ENCODE data around the gene SPATA31D4.
"Not testable (repeated sequence)": the region's sequence is repeated elsewhere in the genome, so short reads cannot be mapped to it uniquely, and the experiment has no call there.

The SPATA31D4 gene

DNA sequence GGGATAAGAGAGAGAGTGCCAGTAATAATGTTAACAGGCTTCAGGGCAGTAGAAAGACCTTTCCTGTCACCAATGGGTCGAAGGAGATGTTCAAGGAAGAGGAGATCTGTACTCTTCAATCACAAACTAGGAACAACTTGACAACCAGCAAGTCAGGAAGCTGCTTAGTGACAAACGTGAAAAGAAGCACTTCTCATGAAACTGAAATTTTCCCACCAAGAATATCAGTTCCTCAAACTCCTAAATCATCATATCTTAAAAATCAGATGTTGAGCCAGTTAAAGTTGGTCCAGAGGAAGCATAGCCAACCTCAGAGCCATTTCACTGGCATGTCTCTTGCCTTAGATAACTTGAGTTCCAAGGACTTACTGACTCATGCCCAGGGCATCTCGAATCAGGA is 20.4 kb downstream of the SPATA31D4 start:
- not testable (repeated sequence) for H3K4me2 ChIP-seq (ENCODE audit: low read length); H3K9ac ChIP-seq (ENCODE audit: low read length); H3K36me3 ChIP-seq (replicated peaks; ENCODE audit: low read depth, low read length); H3K79me2 ChIP-seq (ENCODE audit: low read length); H3K27ac ChIP-seq (ENCODE audit: low read length); H3K4me3 ChIP-seq (ENCODE audit: low read length); H4K20me1 ChIP-seq (ENCODE audit: insufficient read depth, low read length); H3K9me3 ChIP-seq (ENCODE audit: insufficient read depth, low read length); H2AFZ ChIP-seq (ENCODE audit: low read depth, low read length); H3K4me1 ChIP-seq (ENCODE audit: low read length)
- peaks cover 15% of the 10 kb centered on the region for H3K27me3 ChIP-seq (ENCODE audit: low read depth, low read length)

DNA sequence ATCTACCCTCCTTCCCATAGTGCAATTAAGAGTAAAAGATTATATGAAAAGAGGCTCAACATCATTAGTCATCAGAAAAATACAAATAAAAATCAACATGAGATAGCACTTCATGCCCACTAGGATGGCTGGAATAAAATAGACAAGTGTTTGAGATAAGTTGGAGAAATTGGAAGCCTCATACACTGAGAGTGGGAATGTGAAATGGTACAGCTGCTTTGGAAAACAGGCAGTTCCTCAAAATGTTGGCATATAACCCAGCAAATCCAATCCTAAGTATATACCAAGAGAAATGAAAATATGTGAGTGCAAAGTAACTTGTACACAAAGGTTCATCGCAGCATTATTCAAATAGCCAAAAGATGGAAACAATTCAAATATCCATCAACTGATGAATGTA is 24.9 kb downstream of the SPATA31D4 start:
- no peak overlapping the region for H3K4me2 ChIP-seq (ENCODE audit: low read length)
- H4K20me1 ChIP-seq (ENCODE audit: insufficient read depth, low read length), result no peaks in the 10 kb centered on the region
- no peak overlapping the region for H2AFZ ChIP-seq (ENCODE audit: low read depth, low read length)
- H3K4me1 ChIP-seq (ENCODE audit: low read length), result peaks cover 4% of the 10 kb centered on the region; the same call in 1 of the 2 replicates
- H3K9ac ChIP-seq (ENCODE audit: low read length), result no peak overlapping the region
- no peaks in the 10 kb centered on the region for H3K36me3 ChIP-seq (replicated peaks; ENCODE audit: low read depth, low read length)
- TF ChIP-seq, protein P1, sequence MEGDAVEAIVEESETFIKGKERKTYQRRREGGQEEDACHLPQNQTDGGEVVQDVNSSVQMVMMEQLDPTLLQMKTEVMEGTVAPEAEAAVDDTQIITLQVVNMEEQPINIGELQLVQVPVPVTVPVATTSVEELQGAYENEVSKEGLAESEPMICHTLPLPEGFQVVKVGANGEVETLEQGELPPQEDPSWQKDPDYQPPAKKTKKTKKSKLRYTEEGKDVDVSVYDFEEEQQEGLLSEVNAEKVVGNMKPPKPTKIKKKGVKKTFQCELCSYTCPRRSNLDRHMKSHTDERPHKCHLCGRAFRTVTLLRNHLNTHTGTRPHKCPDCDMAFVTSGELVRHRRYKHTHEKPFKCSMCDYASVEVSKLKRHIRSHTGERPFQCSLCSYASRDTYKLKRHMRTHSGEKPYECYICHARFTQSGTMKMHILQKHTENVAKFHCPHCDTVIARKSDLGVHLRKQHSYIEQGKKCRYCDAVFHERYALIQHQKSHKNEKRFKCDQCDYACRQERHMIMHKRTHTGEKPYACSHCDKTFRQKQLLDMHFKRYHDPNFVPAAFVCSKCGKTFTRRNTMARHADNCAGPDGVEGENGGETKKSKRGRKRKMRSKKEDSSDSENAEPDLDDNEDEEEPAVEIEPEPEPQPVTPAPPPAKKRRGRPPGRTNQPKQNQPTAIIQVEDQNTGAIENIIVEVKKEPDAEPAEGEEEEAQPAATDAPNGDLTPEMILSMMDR (IDR thresholded peaks at IDR 0.05; ENCODE audit: low read depth, low read length), result no peak
- TF ChIP-seq EZH2phosphoT487 (IDR thresholded peaks at IDR 0.05; ENCODE audit: low read depth), result no peak
- no peak overlapping the region for H3K27ac ChIP-seq (ENCODE audit: low read length)
- peaks cover 10% of the 10 kb centered on the region; the same call in 1 of the 2 replicates for H3K9me3 ChIP-seq (ENCODE audit: insufficient read depth, low read length)
- H3K4me3 ChIP-seq (ENCODE audit: low read length), result no peak overlapping the region
- H3K79me2 ChIP-seq (ENCODE audit: low read length), result no peaks in the 10 kb centered on the region
- H3K27me3 ChIP-seq (ENCODE audit: low read depth, low read length), result peaks cover 15% of the 10 kb centered on the region

DNA sequence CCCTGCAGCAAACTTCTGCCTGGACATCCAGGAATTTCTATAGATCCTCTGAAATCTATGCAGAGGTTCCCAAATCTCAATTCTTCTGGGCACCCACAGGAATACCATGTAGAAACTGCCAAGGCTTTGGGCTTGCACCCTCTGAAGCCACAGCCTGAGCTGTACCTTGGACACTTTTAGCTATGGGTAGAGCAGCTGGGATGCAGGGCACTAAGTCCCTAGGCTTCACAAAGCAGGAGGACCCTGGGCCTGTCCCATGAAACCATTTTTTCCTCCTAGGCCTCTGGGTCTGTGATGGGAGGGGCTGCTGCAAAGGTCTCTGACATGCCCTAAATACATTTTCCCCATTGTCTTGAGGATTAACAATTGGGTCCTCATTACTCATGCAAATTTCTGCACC is 27.4 kb downstream of the SPATA31D4 start:
- no peak overlapping the region for H3K9ac ChIP-seq (ENCODE audit: low read length)
- H3K4me1 ChIP-seq (ENCODE audit: low read length), result no peaks in the 10 kb centered on the region
- no peak for TF ChIP-seq EZH2phosphoT487 (IDR thresholded peaks at IDR 0.05; ENCODE audit: low read depth)
- TF ChIP-seq, protein P1 (IDR thresholded peaks at IDR 0.05; ENCODE audit: low read depth, low read length), result no peak
- H3K79me2 ChIP-seq (ENCODE audit: low read length), result no peaks in the 10 kb centered on the region
- no peak overlapping the region for H3K4me2 ChIP-seq (ENCODE audit: low read length)
- H3K27ac ChIP-seq (ENCODE audit: low read length), result no peak overlapping the region
- H2AFZ ChIP-seq (ENCODE audit: low read depth, low read length), result no peak overlapping the region
- no peak overlapping the region for H3K4me3 ChIP-seq (ENCODE audit: low read length)
- no peaks in the 10 kb centered on the region for H4K20me1 ChIP-seq (ENCODE audit: insufficient read depth, low read length)
- no peaks in the 10 kb centered on the region for H3K27me3 ChIP-seq (ENCODE audit: low read depth, low read length)
- no peaks in the 10 kb centered on the region for H3K36me3 ChIP-seq (replicated peaks; ENCODE audit: low read depth, low read length)
- H3K9me3 ChIP-seq (ENCODE audit: insufficient read depth, low read length), result peaks cover 10% of the 10 kb centered on the region; the same call in 1 of the 2 replicates

DNA sequence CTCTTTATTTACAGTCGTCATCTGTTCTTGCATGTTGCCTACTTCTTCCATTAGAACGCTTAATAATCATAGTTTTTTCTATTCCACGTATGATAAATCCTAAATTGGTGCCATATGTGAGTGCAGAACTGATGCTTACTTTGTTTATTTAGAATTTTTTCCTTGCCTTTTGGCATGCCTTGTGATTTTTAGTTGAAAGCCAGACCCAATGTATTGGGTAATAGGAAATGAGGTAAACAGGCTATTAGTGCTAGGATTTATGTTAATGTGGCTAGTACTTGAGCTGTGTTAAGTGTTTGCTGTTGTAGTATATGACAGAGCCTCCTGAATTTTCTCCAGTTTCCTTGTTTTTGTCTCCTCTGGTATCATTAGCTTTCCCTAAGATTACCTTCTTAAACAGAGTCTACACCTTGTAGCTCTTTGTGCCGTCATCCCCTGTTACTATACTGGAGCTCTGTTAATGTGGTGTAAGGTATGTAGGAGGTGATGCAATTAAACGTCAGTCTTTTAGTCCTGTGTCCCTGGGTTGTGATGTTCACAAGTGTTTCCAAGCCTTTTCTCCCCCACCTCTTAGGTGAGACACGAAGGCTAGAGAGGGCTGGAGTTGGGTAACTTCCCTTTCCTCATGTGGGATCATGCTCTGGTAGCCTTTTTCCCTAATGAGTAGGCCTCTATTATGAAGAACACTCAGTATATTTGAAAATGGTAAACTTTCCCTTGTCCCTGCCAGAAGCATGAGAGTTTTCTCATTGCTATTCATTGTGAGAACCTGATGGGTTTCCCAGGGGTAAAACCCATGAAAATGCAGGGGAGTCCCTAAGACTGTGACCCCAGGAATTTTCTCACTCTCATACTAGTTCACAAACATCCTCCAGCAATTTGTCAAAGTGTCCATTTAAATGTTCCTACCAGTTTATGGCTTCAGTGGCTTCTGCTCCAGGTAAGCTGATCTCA is 36.3 kb downstream of the SPATA31D4 start:
- H3K9me3 ChIP-seq (ENCODE audit: insufficient read depth, low read length), result no peaks in the 10 kb centered on the region
- H3K36me3 ChIP-seq (replicated peaks; ENCODE audit: low read depth, low read length), result no peaks in the 10 kb centered on the region
- no peak for TF ChIP-seq EZH2phosphoT487 (IDR thresholded peaks at IDR 0.05; ENCODE audit: low read depth)
- TF ChIP-seq, protein P1 (IDR thresholded peaks at IDR 0.05; ENCODE audit: low read depth, low read length), result no peak
- H2AFZ ChIP-seq (ENCODE audit: low read depth, low read length), result no peak overlapping the region
- H3K4me1 ChIP-seq (ENCODE audit: low read length), result peaks cover 6% of the 10 kb centered on the region; the same call in 1 of the 2 replicates
- no peaks in the 10 kb centered on the region for H3K79me2 ChIP-seq (ENCODE audit: low read length)
- no peak overlapping the region for H3K4me2 ChIP-seq (ENCODE audit: low read length)
- no peaks in the 10 kb centered on the region for H4K20me1 ChIP-seq (ENCODE audit: insufficient read depth, low read length)
- H3K9ac ChIP-seq (ENCODE audit: low read length), result no peak overlapping the region
- H3K4me3 ChIP-seq (ENCODE audit: low read length), result no peak overlapping the region
- H3K27me3 ChIP-seq (ENCODE audit: low read depth, low read length), result no peaks in the 10 kb centered on the region
- H3K27ac ChIP-seq (ENCODE audit: low read length), result no peak overlapping the region
